Measurements from ENCODE around the gene KIFC1. TPM values are rescaled to one million over a fixed set of nuclear protein-coding genes. Genes with fewer than 3 reads are reported as not detected.
"Not testable (repeated sequence)": the region's sequence is repeated elsewhere in the genome, so short reads cannot be mapped to it uniquely, and the experiment has no call there.

The KIFC1 gene, protein sequence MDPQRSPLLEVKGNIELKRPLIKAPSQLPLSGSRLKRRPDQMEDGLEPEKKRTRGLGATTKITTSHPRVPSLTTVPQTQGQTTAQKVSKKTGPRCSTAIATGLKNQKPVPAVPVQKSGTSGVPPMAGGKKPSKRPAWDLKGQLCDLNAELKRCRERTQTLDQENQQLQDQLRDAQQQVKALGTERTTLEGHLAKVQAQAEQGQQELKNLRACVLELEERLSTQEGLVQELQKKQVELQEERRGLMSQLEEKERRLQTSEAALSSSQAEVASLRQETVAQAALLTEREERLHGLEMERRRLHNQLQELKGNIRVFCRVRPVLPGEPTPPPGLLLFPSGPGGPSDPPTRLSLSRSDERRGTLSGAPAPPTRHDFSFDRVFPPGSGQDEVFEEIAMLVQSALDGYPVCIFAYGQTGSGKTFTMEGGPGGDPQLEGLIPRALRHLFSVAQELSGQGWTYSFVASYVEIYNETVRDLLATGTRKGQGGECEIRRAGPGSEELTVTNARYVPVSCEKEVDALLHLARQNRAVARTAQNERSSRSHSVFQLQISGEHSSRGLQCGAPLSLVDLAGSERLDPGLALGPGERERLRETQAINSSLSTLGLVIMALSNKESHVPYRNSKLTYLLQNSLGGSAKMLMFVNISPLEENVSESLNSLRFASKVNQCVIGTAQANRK
- 97.6 and 98.5 TPM in 2 replicates for total RNA-seq (2014; rRNA removed)
- 37.6 TPM for polyA plus RNA-seq (2012)

DNA sequence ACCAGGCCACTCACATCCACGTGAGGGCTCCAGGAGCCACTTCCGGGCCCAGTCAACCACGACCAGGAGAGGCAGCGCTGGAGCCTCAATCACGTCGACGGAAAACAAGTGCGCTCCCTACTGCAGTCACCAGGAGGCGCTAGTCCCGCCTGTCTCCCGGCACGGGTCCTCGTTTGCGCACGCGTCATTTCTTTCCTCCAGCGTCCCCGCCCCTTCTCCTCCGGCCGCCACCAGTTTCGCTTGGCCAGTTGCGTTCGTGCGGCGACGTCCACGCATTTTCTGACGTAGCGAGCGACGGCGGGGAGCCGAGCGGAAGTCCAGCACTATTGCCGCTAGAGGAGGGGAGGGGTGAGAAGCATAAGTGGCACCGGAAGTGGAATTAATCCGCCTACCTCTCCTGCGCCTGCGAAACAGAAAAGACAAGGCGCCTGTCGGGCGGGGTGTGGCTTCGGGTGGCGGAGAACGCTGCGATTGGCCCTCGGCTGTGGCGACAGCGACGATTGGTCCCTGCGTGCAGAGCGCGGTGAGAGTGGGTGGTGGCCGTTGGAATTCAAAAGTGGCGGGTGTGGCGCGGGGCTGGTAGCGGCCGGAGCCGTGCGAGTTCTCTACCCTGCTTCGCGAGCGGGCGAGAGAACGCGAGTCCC lies at the start of gene KIFC1:
Gene KIFC1 (plus strand): TSS at position 546 of the 644 bp plus-strand sequence. CDS start 163 bp downstream, outside the sequence.
- peak; percentile 100 for DNase-seq (ENCODE audit: low read depth)

DNA sequence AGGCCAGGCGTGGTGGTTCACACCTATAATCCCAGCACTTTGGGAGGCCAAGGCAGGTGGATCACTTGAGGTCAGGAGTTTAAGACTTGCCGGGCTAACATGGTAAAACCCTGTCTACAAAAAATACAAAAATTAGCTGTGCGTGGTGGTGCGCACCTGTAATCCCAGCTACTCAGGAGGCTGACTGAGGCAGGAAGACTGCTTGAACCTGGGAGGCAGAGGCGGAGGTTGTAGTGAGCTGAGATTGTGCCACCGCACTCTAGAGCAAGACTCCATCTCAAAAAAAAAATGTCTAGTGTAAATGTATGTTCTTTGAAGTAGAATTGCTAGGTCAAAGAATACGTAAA lies 48.0 kb upstream of the KIFC1 start:
- DNase-seq (ENCODE audit: low read depth): not testable (repeated sequence)

DNA sequence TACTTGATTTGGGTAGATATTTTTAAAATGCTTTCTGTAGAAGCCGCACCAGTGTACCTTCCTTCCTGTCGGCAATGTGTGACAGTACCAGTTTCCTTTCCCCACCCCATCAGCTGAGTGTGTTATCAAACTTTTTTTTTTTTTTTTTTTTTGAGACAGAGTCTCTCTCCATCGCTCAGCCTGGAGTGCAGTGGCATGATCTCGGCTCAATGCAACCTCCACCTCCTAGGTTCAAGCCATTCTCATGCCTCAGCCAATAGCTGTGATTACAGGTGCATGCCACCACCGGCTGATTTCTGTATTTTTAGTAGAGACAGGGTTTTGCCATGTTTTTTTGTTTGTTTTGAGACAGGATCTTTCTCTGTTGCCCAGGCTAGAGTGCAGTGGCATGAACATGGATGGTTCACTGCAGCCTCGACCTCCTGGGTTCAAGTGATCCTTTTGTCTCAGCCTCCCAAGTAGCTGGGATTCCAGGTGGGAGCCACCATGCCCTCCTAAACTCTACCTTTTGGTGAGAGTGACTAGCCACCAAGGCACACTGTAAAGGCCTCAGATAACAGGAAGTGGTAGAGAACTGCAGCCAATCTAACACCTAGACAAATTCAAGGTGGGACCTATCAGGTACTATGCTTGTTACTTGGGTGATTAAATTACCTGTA lies 47.5 kb upstream of the KIFC1 start:
- no peak for DNase-seq (ENCODE audit: low read depth)

DNA sequence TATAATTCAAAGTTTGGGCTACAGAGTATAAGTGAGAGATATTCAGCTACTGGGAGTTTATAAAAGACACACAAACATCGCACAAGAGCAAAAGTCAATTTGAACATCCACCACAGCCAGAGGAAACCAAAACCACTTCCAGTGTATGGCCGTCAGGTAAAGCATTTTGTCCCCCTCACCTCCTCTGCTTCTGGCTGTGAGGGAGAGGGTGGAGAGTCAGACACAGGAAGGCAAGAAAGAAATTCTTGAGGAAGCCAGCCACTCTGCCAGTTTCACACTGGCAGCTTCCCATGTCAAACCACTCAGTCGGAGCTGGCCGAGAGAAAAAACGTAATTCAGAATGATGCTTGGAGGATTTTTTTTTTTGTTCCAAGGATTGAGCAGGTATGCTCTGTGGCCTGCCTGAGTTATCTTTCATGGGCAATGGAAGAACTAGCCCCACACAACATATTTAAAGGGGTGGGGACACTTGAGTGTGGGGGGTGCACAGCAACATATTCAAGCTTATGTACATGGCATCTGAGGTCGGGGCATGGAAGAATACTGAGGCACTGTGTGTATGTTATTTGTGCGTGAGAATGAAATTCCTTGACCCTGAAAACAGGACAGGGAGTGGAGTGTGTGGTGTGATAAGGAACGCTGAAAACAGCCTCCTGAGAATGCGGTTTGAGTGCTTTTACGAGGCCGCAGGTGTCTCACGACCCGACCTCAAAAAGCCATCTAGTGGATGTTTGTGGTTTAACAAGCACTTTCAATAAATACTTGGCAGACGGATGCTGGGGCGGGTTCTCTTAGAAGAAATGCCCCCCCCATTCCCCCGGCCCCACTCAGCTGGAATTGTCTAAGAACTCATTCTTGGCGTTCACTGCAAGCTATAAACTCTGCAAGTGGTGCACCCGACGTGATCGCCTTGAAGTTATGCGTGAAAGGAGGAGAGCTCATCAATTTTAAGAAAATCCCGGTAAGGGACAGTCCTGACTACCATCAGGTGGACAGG lies 46.6 kb upstream of the KIFC1 start:
- DNase-seq (ENCODE audit: low read depth): peak; percentile 75

DNA sequence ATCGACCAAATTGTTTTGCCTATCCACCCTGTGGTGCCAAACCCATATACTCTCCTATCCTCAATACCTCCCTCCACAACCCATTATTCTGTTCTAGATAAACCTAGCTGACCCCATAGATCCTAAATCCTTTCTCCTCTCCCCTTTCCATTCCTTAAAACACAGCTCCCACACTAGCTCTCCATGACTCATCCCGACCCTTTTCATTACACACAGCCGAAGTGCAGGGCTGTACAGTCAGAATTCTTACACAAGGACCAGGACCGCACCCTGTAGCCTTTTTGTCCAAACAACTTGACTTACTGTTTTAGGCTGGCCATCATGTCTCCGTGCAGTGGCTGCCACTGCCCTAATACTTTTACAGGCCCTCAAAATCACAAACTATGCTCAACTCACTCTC lies 44.7 kb upstream of the KIFC1 start:
- DNase-seq (ENCODE audit: low read depth): peak; percentile 21

DNA sequence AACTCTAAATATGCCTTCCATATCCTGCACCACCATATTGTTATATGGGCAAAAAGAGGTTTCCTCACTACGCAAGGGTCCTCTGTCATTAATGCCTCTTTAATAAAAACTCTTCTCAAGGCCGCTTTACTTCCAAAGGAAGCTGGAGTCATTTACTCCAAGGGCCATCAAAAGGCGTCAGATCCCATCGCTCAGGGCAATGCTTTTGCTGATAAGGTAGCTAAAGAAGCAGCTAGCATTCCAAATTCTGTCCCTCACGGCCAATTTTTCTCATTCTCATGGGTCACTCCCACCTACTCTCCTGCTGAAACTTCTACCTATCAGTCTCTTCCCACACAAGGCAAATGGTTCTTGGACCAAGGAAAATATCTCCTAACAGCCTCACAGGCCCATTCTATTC lies 43.8 kb upstream of the KIFC1 start:
- DNase-seq (ENCODE audit: low read depth): no peak

DNA sequence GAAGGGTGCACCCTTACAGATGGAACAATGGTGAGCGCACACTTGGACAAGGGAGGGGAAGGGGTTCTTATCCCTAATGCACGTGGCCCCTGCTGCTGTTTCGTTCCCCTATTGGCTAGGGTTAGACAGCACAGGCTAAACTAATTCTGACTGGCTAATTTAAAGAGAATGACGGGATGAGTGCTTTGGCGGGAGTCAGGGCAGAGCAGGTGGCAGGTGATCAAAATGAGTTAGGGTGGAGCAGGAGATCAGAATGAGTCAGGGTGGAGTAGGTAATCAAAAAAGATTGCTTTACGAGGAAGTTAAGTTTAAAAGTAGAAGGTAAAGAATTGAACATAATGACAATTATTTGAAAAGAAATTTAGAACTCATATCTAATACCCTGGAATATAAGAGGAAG lies 35.8 kb upstream of the KIFC1 start:
- DNase-seq (ENCODE audit: low read depth): not testable (repeated sequence)

DNA sequence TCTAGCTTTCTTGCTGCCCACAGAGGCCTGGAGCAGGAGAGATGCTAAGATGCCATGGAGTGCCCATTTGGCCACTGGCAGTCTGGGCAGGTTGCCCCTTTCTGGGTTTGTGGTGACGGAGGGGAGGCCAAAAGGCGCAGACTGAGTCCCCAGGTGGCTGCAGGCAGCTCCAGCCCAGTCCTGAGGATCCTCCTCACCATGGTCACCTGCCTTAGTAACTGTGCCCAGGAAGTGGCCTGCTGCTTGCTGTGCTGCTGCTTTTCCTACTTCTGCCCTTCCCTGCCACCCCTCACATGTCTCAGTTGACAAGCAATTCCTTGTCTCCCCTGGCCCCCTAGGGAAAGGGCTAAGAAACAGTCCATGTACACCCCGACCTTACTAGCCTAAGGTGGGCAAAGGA lies 35.3 kb upstream of the KIFC1 start:
- DNase-seq (ENCODE audit: low read depth): no peak

DNA sequence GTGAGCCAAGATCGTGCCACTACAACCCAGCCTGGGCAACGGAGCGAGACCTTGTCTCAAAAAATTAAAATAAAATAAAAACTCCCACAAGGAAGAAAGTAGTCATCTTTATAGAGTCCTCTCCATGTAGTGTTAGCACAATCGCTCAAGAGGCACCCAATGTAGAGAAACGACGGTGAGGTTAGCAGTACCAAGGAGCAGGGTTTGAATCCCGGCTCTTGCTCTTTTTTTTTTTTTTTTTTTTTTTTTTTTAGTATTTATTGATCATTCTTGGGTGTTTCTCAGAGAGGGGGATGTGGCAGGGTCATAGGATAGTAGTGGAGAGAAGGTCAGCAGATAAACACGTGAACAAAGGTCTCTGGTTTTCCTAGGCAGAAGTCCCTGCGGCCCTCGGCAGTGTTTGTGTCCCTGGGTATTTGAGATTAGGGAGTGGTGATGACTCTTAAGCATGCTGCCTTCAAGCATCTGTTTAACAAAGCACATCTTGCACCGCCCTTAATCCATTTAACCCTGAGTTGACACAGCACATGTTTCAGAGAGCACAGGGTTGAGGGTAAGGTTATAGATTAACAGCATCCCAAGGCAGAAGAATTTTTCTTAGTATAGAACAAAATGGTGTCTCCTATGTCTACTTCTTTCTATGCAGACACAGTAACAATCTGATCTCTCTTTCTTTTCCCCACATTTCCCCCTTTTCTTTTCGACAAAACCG lies 34.3 kb upstream of the KIFC1 start:
- DNase-seq (ENCODE audit: low read depth): not testable (repeated sequence)

DNA sequence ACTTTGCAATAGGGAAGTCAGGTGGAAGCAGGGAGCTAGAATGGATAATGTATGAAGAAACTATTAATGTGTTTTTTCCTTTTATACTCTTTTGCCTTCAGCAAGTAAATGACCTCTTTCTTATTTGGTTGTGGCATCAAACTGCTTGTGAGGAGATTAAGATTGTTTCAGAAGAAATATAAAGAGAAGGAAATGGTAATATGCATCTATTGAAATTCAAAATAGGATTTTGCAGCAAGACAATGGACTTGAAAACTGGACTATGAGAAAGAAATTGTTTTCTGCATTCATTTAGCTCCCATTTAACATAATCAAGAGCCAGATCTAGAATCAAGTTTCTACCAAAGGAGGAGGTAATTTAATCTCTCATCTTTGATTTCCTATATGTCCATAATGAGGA lies 32.3 kb upstream of the KIFC1 start:
- DNase-seq (ENCODE audit: low read depth): no peak

DNA sequence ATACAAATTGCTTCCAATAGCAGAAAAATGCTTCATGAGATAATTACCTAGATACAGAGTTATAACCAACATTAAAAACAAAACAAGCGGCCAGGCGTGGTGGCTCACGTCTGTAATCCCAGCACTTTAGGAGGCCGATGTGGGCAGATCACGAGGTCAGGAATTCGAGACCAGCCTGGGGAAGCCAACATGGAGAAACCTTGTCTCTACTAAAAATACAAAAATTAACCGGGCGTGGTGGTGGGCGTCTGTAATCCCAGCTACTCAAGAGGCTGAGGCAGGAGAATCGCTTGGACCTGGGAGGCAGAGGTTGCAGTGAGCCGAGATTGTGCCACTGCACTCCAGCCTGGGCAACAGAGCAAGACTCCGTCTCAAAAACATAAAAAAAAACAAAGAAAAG lies 28.1 kb upstream of the KIFC1 start:
- not testable (repeated sequence) for DNase-seq (ENCODE audit: low read depth)

DNA sequence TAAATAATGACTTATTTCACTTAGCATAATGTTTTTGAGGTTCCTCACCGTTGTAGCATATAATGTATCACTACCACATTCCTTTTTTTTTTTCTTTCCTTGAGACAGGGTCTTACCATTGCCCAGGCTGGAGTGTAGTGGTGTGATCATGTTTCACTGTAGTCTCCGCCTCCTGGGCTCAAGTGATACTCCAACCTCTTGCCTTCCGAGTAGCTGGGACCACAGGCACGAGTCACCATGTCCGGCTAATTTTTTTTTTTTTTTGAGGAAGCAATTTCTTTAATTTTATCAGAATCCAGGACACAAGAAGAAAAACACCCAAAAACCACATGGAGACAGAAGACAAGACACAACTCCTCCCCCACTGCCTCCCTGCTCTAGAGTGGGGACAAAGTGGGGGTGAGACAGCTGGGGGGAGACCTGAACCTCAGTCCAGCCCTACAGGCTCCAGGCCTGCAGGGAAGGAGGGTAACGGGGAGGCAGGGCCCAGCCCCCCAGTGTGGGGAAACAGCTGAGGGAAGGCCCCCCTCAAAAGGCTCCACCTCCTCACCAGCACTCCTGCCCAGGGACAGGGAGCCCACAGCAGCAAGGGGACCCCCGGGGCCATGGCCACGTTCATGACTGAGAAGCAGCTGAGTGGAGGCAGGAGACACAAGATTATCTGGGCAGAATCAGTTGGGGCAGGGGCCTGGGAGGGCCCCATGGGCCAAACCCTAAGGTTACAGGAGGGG lies 27.0 kb upstream of the KIFC1 start:
- DNase-seq (ENCODE audit: low read depth): peak; percentile 63

DNA sequence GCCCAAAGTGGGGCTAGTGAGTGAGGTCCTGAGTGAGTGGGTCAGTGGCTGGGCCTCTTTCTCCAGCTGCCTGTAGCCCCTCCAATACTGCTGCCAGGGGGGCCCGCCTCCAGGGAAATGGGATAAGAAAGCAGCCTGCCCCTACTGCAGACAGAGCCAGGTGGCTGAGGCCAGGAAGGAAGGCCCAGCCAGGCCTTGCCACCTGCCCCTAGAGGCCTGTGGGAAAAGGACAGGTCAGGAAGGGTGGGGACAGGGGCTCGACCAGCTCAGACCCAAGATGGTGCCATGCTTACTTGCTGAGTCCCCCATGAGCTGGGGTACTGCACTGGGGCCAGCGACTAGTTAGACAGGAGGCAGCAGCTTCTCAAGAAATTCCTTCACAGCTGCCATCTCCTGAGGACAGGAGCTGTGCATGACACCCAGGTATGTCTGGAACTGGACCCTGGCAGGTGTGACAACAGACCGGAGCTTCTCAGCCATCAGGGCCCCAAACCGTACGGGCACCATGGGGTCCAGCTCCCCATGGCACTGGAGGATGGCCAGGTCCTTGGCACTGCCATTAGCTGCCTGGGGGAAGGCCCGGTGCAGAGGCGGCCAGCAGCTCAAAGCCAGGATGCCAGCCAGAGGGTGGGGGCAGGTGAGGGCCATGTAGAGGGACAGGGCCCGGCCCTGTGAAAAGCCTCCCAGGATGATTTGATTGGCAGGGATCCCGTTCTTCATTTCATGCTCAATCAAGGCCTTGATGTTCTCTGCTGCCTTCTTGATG lies 26.2 kb upstream of the KIFC1 start:
- DNase-seq (ENCODE audit: low read depth): not testable (repeated sequence)

DNA sequence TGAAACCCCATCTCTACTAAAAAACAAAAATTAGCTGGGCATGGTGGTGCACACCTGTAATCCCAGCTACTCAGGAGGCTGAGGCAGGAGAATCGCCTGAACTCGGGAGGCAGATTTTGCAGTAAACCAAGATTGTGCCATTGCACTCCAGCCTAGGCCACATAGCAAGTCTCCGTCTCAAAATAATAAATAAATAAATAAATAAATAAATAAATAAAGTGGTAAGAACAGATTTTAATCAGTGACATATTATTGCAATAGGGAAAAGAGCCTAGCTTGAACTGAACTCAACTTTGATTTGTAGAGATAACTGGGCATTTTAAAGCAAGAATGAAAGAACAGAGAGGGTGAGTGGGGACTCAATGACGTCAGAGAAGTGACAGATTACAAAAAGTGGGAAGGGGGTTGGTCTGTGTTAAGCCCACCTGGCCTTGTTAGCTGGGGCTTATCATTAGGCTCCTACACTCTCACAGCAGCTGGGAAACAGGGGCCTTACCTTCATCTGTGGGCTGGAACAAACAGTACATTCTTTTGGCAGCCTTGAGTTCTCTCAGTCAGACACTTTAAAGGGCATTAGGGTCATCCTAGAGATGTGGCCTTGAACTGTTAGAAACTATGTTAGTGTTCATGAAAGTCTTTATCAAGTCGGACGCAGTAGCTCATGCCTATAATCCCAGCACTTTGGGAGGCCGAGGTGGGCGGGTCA lies 24.5 kb upstream of the KIFC1 start:
- no peak for DNase-seq (ENCODE audit: low read depth)

DNA sequence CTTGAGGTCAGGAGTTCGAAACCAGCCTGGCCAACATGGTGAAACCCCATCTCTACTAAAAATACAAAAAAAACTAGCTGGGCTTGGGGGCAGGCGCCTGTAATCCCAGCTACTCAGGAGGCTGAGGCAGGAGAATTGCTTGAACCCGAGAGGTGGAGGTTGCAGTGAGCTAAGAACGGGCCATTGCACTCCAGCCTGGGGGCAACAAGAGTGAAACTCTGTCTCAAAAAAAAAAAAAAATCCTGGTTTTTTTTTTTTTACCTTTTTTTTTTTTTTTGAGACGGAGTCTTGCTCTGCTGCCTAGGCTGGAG lies 24.0 kb upstream of the KIFC1 start:
- DNase-seq (ENCODE audit: low read depth): not testable (repeated sequence)

DNA sequence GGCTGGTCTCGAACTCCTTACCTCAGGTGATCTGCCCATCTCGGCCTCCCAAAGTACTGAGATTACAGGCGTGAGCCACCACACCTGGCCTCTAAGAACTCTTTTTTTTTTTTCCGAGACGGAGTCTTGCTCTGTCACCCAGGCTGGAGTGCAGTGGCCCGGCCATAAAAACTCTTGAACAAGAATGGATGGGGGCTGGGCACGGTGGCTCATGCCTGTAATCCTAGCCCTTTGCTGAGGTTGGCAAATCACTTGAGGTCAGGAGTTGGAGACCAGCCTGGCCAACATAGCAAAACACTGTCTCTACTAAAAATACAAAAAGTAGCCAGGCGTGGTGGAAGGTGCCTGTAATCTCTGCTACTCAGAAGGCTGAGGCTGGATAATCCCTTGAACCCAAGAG lies 19.7 kb upstream of the KIFC1 start:
- DNase-seq (ENCODE audit: low read depth): not testable (repeated sequence)

DNA sequence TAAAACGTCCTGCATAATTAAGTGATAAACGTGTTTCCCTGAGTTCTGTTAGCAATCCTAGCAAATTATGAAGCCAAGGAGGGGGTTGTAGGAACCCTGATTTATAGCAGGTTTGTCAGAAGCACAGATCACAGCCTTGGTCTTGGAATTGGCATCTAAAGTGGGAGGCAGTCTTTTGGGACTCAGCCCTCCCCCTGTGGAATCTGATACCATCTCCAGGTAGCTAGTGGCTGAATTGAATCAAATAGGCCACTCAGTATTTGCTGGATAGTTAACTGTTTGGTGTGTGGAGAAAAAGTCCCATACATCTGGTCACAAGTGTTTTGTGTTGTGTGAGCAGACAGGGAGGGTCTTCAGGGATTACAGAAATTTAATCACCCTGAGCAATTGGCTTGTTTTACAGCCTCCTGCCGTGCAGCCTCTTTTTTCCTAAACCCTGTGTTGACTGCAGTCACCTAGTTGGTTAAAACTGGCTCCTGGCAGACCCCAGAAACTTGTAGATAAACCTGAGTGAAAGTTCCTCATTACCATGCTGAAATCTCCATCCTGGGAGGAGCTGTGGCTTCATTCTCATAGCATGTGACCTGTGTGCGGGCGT lies 19.0 kb upstream of the KIFC1 start:
- DNase-seq (ENCODE audit: low read depth): no peak

Data from LHCN-M2 (cell line).